GM19455 (cell line): Measurements from ENCODE around the gene DSN1.

Source experiments
- ATAC-seq: cut with Tn5 transposase; IDR thresholded peaks from one replicate; pipeline ENCODE4 v1.9.1; 2021; ENCODE audit not compliant: unreplicated experiment

The DSN1 gene

GRCh38 chr20:36758276-36758675, 15.3 kb downstream of the DSN1 start:
- ATAC-seq, result no peak

GRCh38 chr20:36756496-36756895, 17.1 kb downstream of the DSN1 start:
- ATAC-seq, result no peak

GRCh38 chr20:36754656-36755222, 18.8 kb downstream of the DSN1 start:
- no peak for ATAC-seq

- no peak for ATAC-seq
Observed at GRCh38 chr20:36752582-36752981, 21.0 kb downstream of the DSN1 start.

- ATAC-seq, result peak; percentile 91
Observed at GRCh38 chr20:36745927-36746659, 27.5 kb downstream of the DSN1 start, which contains the start of gene NDRG3. TSS of gene NDRG3 (minus strand) at chr20:36746090. CDS start at chr20:36721735, 24,355 bp downstream.

- ATAC-seq, result peak; percentile 35
Observed at GRCh38 chr20:36745234-36745926, 28.2 kb downstream of the DSN1 start.

- no peak for ATAC-seq
Observed at GRCh38 chr20:36744764-36745191, 28.8 kb downstream of the DSN1 start.

GRCh38 chr20:36744243-36744642, 29.3 kb downstream of the DSN1 start:
- no peak for ATAC-seq

- ATAC-seq, result no peak
Observed at GRCh38 chr20:36742558-36742957, 31.0 kb downstream of the DSN1 start.

- no peak for ATAC-seq
Observed at GRCh38 chr20:36741072-36741471, 32.5 kb downstream of the DSN1 start.

GRCh38 chr20:36737183-36737499, 36.4 kb downstream of the DSN1 start:
- ATAC-seq, result no peak

- ATAC-seq, result no peak
Observed at GRCh38 chr20:36736451-36737182, 36.9 kb downstream of the DSN1 start.

- ATAC-seq, result no peak
Observed at GRCh38 chr20:36732456-36732855, 41.1 kb downstream of the DSN1 start.

- ATAC-seq, result no peak
Observed at GRCh38 chr20:36728986-36729385, 44.6 kb downstream of the DSN1 start.

- no peak for ATAC-seq
Observed at GRCh38 chr20:36726168-36726567, 47.4 kb downstream of the DSN1 start.

- ATAC-seq, result no peak
Observed at GRCh38 chr20:36720510-36720909, 53.1 kb downstream of the DSN1 start.

- no peak for ATAC-seq
Observed at GRCh38 chr20:36717657-36718056, 55.9 kb downstream of the DSN1 start.

- no peak for ATAC-seq
Observed at GRCh38 chr20:36717021-36717420, 56.5 kb downstream of the DSN1 start.

- ATAC-seq, result no peak
Observed at GRCh38 chr20:36712775-36713174, 60.8 kb downstream of the DSN1 start.

- ATAC-seq, result no peak
Observed at GRCh38 chr20:36709126-36709525, 64.4 kb downstream of the DSN1 start.

- ATAC-seq, result no peak
Observed at GRCh38 chr20:36703530-36703929, 70.0 kb downstream of the DSN1 start.
